HG02973 (cell line): ENCODE measurements around the gene ZBTB9.
"Not testable (repeated sequence)": the region's sequence is repeated elsewhere in the genome, so short reads cannot be mapped to it uniquely, and the experiment has no call there.

ENCODE experiments used
- ATAC-seq: cut with Tn5 transposase; IDR thresholded peaks from one replicate; pipeline ENCODE4 v1.9.1; 2021; ENCODE audit warnings: moderate library complexity; ENCODE audit not compliant: unreplicated experiment

ZBTB9 gene

GRCh38 chr6:33458676-33459075, 4.3 kb downstream of the ZBTB9 start:
- ATAC-seq: no peak

GRCh38 chr6:33459226-33459625, 4.8 kb downstream of the ZBTB9 start:
- no peak for ATAC-seq

DNA sequence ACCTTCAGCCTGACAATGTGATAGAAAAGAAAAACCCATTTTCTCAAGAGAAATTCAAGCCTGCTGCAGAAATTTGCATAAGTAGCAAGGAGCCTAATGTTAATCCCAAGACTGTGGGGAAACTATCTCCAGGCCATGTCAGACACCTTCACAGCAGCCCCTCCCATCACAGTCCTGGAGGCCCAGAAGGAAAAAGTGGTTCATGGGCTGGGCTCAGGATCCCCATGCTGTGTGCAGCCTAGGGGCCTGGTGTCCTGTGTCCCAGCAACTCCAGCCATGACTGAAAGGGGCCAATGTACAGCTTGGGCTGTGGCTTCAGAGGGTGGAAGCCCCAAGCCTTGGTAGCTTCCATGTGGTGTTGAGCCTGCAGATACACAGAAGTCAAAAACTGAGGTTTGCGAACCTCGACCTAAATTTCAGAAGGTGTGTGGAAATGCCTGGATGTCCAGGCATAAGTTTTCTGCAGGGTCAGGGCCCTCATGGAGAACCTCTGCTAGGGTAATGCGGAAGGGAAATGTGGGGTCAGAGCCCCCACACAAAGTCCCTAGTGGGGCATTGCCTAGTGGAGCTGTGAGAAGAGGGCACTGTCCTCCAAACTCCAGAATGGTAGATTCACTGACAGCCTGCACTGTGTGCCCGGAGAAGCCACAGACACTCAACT, 11.8 kb downstream of the ZBTB9 start:
- no peak for ATAC-seq

DNA sequence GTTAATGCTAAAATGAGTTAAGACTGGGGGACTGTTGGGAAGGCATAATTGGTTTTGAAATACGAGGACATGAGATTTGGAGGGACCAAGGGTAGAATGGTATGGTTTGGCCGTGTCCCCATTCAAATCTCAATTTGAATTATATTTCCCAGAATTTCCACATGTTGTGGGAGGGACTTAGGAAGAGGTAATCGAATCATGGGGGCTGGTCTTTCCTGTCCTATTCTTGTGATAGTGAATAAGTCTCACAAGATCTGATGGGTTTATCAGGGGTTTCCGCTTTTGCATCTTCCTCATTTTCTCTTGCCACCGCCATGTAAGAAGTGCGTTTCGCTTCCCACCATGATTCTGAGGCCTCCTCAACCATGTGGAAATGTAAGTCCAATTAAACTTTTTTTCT, 12.7 kb downstream of the ZBTB9 start:
- no peak for ATAC-seq

DNA sequence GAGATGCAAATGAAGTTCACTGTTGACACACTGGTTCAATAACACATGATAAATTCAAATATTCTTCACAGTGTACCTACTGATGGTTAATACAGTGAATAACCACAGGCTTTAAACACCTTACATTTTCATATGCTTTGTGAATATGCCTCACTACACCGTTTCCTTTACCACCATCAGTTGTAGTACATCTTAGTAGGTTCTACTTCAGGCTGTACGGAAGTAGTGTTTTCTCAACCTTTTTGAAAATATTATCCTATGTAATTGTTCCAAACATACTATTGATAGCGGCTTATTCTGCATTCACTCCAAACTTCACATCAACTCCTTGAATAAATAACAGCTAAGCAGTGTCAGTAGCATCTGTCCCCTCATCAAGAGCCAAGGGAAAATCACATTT, 15.3 kb downstream of the ZBTB9 start:
- ATAC-seq: no peak

- no peak for ATAC-seq
Measured at GRCh38 chr6:33477864-33478263, 23.5 kb downstream of the ZBTB9 start.

DNA sequence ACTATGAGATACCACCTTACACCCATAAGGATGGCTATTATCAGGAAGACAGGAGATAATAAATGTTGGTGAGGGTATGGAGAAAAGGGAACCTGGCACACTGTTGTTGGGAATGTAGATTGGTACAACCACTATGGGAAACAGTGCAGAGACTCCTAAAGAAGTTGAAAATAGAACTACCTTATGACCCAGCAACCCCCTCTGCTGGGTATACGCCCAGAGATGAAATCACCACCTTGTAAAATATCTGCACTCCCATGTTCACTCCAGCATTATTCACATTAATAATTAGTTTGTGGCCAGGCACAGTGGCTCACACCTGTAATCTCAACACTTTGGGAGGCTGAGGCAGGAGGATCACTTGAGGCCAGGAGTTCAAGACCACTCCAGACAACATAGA, 26.8 kb downstream of the ZBTB9 start:
- ATAC-seq: no peak

DNA sequence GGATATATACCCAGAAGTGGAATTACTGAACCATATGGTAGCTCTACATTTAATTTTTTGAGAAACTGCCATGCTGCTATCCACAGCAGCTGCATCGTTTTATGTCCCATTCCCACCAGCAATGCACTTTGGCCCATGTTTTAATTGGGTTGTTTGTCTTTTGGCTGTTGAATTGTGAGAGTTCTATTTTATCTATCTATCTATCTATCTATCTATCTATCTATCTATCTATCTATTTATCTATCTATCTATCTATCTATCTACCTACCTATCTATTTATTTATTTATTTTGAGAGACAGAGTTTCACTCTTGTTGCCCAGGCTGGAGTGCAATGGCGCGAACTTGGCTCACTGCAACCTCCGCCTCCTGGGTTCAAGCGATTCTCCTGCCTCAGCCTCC, 28.2 kb downstream of the ZBTB9 start:
- ATAC-seq: not testable (repeated sequence)

DNA sequence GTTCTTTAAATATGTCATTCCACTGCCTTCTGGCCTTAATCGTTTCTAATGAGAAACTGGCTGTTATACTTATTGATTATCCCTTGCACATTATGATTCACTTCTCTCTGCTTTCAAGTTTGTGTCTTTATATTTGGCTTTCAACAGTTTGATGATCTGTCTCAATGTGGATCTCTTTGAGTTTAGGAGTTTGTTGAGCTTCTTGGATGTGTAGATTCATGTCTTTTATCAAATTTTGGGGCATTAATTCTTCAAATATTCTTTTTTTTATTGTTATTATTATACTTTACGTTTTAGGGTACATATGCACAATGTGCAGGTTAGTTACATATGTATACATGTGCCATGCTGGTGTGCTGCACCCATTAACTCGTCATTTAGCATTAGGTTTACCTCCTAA, 29.3 kb downstream of the ZBTB9 start:
- ATAC-seq: no peak

DNA sequence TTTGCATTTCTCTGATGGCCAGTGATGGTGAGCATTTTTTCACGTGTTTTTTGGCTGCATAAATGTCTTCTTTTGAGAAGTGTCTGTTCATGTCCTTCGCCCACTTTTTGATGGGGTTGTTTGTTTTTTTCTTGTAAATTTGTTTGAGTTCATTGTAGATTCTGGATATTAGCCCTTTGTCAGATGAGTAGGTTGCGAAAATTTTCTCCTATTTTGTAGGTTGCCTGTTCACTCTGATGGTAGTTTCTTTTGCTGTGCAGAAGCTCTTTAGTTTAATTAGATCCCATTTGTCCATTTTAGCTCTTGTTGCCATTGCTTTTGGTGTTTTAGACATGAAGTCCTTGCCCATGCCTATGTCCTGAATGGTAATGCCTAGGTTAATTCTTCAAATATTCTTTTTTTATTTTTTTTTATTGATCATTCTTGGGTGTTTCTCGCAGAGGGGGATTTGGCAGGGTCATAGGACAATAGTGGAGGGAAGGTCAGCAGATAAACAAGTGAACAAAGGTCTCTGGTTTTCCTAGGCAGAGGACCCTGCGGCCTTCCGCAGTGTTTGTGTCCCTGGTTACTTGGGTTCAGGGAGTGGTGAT, 30.4 kb downstream of the ZBTB9 start:
- ATAC-seq: not testable (repeated sequence)

- not testable (repeated sequence) for ATAC-seq
Measured at GRCh38 chr6:33485680-33486079, 31.3 kb downstream of the ZBTB9 start.

DNA sequence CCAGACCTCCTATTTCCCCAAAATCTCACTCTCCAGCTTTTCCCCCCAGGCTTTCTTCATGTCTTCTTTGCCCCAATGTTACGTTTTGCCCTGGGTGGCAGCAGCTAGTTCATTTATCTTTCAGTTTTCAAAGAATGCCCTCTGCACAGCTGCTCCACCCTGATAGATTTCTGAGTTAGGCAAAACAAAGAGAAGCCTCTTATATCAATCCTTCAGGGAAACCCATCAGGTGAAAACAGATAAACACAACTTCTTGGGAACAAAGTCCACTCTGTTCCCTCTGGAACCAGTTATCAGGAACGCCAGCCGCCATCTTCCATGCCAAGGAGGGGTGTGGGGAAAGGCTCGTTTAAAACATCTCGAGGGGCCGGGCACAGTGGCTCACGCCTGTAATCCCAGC, 34.0 kb downstream of the ZBTB9 start:
- no peak for ATAC-seq

DNA sequence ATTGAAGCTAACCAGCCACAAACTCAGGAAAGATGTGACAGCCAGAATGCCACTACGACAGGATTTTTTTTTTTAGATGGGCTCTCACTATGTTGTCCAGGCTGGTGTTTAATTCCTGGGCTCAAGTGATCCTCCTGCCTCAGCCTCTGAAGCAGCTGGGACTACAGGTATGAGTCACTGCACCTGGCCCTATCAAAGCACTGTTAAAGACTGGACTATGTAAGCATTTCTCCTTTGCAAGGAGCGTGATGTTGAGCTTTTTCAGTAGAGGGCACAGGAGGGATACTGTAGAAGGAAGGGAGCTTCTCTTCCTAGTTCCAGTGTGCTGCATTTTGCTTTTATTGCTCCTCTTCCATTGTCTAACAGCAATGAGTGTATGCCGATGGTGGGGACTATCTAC, 35.8 kb downstream of the ZBTB9 start:
- no peak for ATAC-seq

DNA sequence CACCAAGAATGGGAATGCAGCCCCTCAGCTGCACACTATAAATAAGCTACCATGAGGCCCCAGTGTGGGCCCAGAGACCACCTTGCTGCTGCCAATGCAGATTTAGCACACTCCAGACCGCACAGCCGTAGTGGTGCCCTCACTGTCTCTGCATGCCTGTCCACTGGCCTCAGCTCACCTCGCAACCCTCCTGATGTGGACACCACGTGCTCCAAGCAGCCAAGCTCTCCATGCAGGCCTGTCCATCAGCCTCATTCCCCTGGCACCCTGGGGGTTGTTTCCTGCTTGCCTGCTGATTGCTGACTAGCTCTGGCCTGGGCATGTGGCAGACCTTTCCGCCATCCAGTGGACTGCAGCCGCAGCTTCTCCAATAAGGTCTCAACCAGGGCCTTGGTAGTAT, 36.2 kb downstream of the ZBTB9 start:
- no peak for ATAC-seq

DNA sequence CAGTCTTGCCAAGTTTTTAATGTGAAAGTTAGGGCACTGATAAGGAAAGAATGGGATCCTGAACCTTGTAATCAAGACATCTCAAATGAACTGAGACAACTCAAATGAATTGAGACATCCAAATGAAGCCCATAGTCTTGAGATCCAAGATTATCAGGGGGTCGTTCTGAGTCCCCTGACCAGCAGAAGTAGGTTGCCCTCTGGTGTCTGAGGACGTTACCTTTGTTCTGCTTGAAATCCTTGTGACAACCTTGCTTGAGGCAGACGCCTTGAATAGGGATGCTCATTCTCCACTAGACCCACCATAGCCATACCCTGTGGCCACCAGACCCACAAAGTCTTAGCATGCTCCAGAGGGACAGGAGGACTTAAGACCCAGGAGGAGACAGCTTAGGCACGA, 37.7 kb downstream of the ZBTB9 start:
- ATAC-seq: no peak

- ATAC-seq: no peak
Measured at GRCh38 chr6:33497157-33497556, 42.8 kb downstream of the ZBTB9 start.

- no peak for ATAC-seq
Measured at GRCh38 chr6:33502486-33502885, 48.1 kb downstream of the ZBTB9 start.

- no peak for ATAC-seq
Measured at GRCh38 chr6:33504486-33504885, 50.1 kb downstream of the ZBTB9 start.

DNA sequence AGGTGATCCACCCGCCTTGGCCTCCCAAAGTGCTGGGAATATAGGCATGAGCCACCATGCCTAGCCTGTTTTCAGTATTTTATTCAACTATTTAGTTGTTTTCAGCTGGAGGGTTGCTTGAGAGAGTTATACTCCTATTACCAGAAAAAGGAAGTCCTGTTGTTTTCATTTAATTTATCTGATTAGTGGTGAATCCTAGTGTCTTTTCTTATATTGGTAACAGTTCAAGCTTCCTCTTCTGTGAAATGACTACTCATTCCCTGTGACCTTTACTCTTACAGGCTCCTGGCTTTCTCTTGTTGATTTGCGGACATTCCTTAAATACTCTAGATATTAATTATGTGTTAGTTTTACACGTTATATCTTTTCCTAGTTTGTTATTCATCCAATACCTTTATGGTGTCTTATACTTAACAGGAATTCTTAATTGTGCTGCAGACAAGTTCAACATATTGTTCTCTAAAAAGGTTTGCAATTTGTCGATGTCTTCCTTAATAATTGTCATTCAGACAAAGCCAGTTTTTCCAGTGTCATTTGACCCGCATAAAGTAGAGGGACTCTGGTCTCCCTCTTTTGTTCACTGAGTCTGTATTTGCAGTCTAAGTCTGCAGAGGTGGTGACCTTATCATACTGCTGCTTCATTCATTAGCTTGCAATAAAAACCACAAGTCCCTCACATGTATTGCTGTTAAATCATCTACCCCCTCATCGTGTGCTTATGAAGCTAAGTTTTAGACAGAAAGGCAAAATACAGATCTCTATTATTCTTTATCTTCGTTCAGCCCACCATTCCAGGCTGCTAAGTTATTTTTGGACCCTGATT, 51.4 kb downstream of the ZBTB9 start:
- ATAC-seq: no peak
